K562 (cell line): ENCODE results near the gene GABARAPL2. TPM values are rescaled to one million over a fixed set of nuclear protein-coding genes. Genes with fewer than 3 reads are reported as not detected.

Source experiments
- CEBPG ChIP-seq, 3 experiments: fragments of 200-800 bp in 1 of 3; sonication (Bioruptor generic) in 1 of 3; sonication (generic) in 1 of 3; formaldehyde crosslinking in 1 of 3; IDR thresholded peaks in 2 of 3; conservative IDR thresholded peaks in 1 of 3; 2 replicates each; pipeline versions ENCODE4 v1.6.1 to v1.8.0; 2016 to 2022; ENCODE audit warnings: missing compliant biosample characterization in 2 of 3, missing genetic modification characterization in 2 of 3, mild to moderate bottlenecking in 1 of 3, missing genetic modification reagents in 1 of 3
- CTCF ChIP-seq, 3 experiments: IDR thresholded peaks in 2 of 3; conservative IDR thresholded peaks in 1 of 3; 2 replicates each; pipeline ENCODE4 v1.5.1; 2011 to 2012; ENCODE audit warnings: low read length in 3 of 3, mild to moderate bottlenecking in 3 of 3, control low read depth in 2 of 3, improper control_type of control experiment in 1 of 3, inconsistent platforms in 1 of 3, low read depth in 1 of 3, mixed read lengths in 1 of 3, moderate library complexity in 1 of 3; ENCODE audit not compliant: insufficient read depth in 2 of 3
- FOXO4 ChIP-seq: fragments of 450-650 bp; formaldehyde crosslinking; IDR thresholded peaks from 2 replicates; pipeline ENCODE4 v1.4.0; 2020; ENCODE audit warnings: mild to moderate bottlenecking, moderate library complexity
- HIVEP1 ChIP-seq: fragments of 250-450 bp; sonication (Bioruptor Pico); IDR thresholded peaks from 2 replicates; pipeline ENCODE4 v1.4.0; 2020; ENCODE audit warnings: mild to moderate bottlenecking
- ZNF324 ChIP-seq: fragments of 250-450 bp; sonication (Bioruptor Pico); IDR thresholded peaks from 2 replicates; pipeline ENCODE4 v1.4.0; 2020; ENCODE audit warnings: mild to moderate bottlenecking
- ZNF395 ChIP-seq: fragments of 200-800 bp; sonication (Bioruptor generic); IDR thresholded peaks from 2 replicates; pipeline ENCODE4 v1.6.1; 2017; ENCODE audit warnings: missing genetic modification characterization, missing compliant biosample characterization
- polyA plus RNA-seq, 8 experiments: library from polyadenylated mRNA; depleted of rRNA in 4 of 8; stranded (reverse) in 5 of 8; unstranded in 3 of 8; fragments of >200 nt; fragmentation: Nextera tagmentation in 2 of 8; fragmentation: Illumina TruSeq in 1 of 8; extraction: Ambion mirVana in 2 of 8; extraction: Trizol in 1 of 8; gene quantifications; 2 replicates each; pipeline versions ENCODE4 v1.2.1 to v1.2.3, GENCODE V29; 2011 to 2014; ENCODE audit warnings: inconsistent platforms in 1 of 8, missing spikeins in 1 of 8
- total RNA-seq, 7 experiments: library from RNA; depleted of rRNA in 6 of 7; stranded (reverse); fragments of >200 nt in 6 of 7; fragmentation: Illumina TruSeq in 2 of 7; extraction: Trizol in 2 of 7; gene quantifications; 2 replicates each; pipeline versions ENCODE4 v1.2.1 to v1.2.3, GENCODE V29; 2011 to 2021; ENCODE audit warnings: low replicate concordance in 1 of 7
- TF ChIP-seq, protein P1 (sequence below): fragments of 250-450 bp; sonication (Bioruptor Pico); IDR thresholded peaks from 2 replicates; pipeline ENCODE4 v1.5.0; 2021; ENCODE audit warnings: mild to moderate bottlenecking, borderline replicate concordance

Gene GABARAPL2
- total and polyA plus RNA-seq, 9 of the 15 experiments (the other 6 are each of a cell fraction or from before 2014, with no cell fraction given) = 42.1 to 288 (median 91.8) TPM

GRCh38 chr16:75590920-75591843, 25.0 kb downstream of the GABARAPL2 start (continued):
- TF ChIP-seq CTCF (IDR thresholded peaks at IDR 0.05 in 2 of 3, conservative IDR thresholded peaks at IDR 0.05 in 1 of 3; ENCODE audit: insufficient read depth in 2 of 3, low read depth in 1 of 3, low read length in 3 of 3) (peak in 2 of 3 experiments; percentile 15 to 51; a peak in 2 of 6 replicates), HIVEP1 (no peak), ZNF324 (peak; percentile 56; the same call in 1 of the 2 replicates), FOXO4 (CRISPR knock-in tag) (no peak), ZNF395 (no peak), CEBPG (CRISPR knock-in tag; IDR thresholded peaks at IDR 0.05) (no peak), CEBPG (tag; conservative IDR thresholded peaks at IDR 0.05 in 1 of 2, IDR thresholded peaks at IDR 0.05 in 1 of 2) (no peak)
- TF ChIP-seq, protein P1, sequence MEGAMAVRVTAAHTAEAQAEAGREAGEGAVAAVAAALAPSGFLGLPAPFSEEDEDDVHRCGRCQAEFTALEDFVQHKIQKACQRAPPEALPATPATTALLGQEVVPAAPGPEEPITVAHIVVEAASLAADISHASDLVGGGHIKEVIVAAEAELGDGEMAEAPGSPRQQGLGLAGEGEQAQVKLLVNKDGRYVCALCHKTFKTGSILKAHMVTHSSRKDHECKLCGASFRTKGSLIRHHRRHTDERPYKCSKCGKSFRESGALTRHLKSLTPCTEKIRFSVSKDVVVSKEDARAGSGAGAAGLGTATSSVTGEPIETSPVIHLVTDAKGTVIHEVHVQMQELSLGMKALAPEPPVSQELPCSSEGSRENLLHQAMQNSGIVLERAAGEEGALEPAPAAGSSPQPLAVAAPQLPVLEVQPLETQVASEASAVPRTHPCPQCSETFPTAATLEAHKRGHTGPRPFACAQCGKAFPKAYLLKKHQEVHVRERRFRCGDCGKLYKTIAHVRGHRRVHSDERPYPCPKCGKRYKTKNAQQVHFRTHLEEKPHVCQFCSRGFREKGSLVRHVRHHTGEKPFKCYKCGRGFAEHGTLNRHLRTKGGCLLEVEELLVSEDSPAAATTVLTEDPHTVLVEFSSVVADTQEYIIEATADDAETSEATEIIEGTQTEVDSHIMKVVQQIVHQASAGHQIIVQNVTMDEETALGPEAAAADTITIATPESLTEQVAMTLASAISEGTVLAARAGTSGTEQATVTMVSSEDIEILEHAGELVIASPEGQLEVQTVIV (CRISPR knock-in tag) = no peak
